Activated CD4-positive, alpha-beta T cell treated with anti-CD3 and anti-CD28 coated beads, Interleukin-2, amount 50 U/mL, for 4 hours (primary cell): Measurements from ENCODE around the gene CACNA1A.
"Not testable (repeated sequence)": the region's sequence is repeated elsewhere in the genome, so short reads cannot be mapped to it uniquely, and the experiment has no call there.

Experiments used
- DNase-seq, 2 experiments: peaks; one replicate each; pipeline ENCODE4 v3.0.0-alpha.2; 2020

CACNA1A gene

GRCh38 chr19:13492128-13492527 is 14.2 kb downstream of the CACNA1A start:
- DNase-seq, result no peak

GRCh38 chr19:13487985-13488384 is 18.3 kb downstream of the CACNA1A start:
- no peak for DNase-seq

GRCh38 chr19:13484166-13484565 is 22.1 kb downstream of the CACNA1A start:
- no peak for DNase-seq

DNA sequence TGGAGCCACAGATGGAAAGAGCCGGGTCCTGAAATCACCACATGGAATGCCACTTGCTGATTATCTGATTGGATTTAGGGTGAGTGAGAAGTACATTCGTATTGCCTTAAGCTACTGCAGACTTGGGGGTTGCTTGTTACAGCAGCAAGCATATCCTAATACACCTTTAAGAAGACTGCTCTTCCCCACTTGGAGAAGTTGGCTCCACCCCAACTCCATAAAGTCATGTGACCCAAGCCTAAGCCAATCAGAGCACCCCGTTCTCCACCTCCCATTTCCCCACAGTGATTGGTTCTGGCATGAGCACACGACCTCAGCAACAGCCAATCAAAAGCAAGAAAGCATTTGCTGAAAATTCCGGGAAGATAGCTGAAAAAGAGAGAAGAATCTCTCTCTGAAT is 23.1 kb downstream of the CACNA1A start:
- DNase-seq, result no peak

DNA sequence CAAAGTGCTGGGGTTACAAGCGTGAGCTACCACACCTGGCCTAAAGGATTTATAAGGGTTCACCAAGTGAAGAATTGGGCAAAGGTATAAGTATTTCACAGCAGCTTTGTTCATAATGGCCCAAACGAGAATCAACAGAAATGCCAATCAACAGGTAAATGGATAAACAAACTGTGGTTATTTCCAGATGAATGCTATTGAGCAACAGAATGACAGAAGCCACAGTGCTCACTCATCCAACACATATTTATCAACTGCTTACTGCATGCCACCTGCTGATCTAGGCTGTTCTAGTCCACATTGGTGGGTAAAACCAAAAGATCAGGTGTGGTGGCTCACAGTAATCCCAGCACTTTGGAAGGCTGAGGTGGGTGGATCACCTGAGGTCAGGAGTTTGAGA is 27.7 kb downstream of the CACNA1A start:
- no peak for DNase-seq

DNA sequence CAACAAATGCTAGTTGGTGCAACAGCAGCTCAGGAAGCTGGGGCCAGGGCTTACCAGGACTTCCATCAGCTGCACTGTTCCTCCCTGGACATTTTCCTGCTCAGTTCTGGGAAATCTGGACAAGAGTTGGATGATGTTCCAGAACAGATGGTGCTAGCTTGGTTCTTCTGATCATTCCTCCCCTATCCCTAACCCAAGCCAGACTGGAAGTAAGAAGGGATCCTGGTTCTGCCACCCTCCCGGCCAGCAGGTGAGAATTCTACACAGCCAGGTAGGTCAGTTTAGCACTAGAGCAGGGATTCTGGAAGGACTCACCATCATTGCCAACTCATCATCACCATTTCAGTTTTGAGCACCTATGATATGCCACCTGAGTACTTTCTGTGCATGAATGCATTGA is 30.2 kb downstream of the CACNA1A start:
- no peak for DNase-seq

- no peak for DNase-seq
Observed at GRCh38 chr19:13475044-13475443, 31.2 kb downstream of the CACNA1A start.

DNA sequence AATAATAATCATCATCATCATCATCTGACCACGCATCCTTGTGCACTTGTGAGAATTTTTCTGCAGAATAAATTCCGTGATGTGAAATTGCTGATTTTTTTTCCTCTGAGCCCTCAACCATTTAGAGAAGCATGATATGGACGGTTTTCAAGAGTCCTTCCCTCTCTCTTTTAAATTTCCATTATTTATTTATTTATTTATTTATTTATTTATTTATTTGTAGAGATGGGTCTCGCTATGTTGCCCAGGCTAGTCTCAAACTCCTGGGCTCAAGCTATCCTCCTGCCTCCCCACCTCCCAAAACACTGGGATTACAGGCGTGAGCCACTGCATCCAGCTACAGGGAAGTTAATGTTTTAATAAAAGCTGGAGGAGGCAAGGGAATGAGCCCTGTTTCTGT is 39.6 kb downstream of the CACNA1A start:
- no peak for DNase-seq

GRCh38 chr19:13463296-13463695 is 43.0 kb downstream of the CACNA1A start:
- no peak for DNase-seq

DNA sequence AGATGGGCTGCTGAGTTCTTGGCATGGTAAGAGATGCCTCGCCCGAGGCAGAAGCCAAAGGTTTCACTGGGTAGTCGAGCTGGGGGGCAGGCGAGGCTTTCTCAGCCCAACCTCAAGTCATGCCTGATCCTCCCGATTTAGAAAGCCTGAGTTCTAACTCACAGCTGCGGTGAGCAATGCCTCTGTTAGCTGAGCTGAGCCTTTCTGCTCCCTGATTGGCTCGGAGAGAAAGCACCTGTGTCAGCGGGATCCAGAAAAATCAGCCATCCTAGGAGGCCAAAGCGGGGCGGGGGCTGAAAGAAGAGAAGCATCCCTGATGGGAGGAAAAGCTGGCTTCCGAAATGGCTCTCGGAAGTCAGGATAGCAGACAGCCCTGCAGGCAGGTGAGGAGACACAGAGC is 44.7 kb downstream of the CACNA1A start:
- no peak for DNase-seq

GRCh38 chr19:13460045-13460444 is 46.2 kb downstream of the CACNA1A start:
- DNase-seq, result no peak

- no peak for DNase-seq
Observed at GRCh38 chr19:13459351-13459750, 46.9 kb downstream of the CACNA1A start.

DNA sequence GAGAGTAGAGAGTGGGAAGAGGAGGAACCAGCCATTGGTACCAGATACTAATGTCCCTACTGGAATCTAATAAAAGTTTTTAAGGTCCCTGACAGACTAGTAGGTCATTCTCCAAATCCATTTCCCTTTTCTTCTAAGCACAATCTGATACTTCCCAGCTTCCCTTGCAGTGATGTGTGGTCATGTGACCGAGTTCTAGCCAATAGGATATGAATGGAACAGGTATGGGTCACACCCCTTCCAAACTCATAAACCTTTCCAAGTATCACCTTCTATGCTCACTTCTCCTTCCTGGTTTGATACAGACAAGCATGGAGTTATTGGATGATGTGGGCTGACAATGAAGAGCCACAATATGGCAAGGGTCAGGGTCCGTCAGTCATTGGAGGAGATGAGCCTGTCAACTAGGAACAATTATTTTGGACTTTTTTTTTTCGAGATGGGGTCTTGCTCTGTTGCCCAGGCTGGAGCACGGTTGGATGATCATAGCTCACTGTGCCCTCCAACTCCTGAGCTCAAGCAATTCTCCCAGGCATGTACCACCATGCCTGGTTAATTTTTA is 54.8 kb downstream of the CACNA1A start:
- no peak for DNase-seq

DNA sequence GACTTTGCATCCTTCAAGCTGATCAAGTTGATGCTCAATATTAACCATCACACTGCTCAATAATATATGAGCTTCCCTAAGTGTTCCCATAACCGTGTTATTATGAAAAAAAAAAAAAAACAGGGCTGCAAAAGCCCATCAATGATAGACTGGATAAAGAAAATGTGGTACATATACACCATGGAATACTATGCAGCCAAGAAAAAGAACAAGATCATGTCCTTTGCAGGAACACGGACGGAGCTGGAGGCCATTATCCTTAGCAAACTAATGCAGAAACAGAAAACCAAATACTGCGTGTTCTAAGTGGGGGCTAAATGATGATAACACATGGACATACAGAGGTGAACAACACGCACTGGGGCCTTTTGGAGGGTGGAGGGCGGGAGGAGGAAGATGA is 58.3 kb downstream of the CACNA1A start:
- no peak for DNase-seq

DNA sequence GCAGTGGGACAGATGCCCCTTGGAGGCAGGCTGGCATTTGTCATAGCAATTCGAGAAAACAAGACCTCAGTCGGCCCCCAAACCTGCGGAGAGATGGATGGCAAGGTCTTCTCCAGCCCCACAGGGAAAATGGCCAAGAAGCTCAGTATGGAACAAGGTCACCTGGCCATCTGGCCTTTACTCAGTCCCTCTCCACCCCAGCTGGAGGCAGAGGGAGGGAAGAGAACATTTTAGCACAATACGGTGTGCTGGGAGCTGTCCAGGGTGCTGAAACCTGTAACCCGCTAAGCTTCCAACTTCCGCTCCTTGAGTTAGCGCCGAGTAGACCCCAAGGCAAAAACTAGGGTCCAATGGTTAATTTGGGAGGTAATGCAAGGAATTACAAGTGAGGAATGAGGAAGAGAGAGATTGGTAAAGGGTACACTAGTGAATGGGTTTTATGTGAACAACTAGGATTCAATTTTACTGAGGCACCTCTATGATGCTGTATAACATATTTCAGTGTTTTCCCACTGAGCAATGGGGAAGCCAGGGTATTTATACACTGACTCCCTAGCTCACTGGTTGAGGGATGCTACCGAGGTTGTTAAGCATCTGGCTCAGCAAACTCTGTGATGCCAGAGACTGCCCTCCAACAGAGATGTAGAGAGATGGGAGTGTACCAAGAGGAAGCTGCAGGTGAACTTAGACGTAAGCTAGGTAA is 64.3 kb downstream of the CACNA1A start:
- peak; percentile 3 to 17 for DNase-seq

GRCh38 chr19:13437919-13438618 is 68.2 kb downstream of the CACNA1A start:
- no peak for DNase-seq

DNA sequence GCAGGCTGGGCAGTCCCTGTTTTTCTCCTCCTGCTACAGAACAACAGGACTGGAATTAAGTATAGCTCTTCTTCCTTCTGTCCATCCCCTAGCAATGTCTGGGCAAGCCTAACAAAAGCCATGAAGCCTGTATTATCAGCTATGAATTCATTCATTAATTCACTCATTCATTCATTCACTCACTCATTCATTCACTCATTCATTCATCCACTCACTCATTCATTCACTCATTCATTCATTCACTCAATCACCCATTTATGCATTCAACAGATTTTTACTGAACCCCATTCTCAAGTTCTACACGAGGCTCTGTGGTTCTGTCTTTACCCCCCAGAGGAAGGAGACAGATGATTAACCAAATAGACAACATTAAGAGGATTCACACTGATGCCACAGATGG is 69.9 kb downstream of the CACNA1A start:
- DNase-seq, result no peak

- DNase-seq, result peak; percentile 39 to 45
Observed at GRCh38 chr19:13430790-13431582, 75.3 kb downstream of the CACNA1A start.

GRCh38 chr19:13429563-13429962 is 76.7 kb downstream of the CACNA1A start:
- DNase-seq, result no peak

- DNase-seq, result no peak
Observed at GRCh38 chr19:13428352-13428751, 77.9 kb downstream of the CACNA1A start.

GRCh38 chr19:13427273-13428051 is 78.8 kb downstream of the CACNA1A start:
- no peak for DNase-seq

DNA sequence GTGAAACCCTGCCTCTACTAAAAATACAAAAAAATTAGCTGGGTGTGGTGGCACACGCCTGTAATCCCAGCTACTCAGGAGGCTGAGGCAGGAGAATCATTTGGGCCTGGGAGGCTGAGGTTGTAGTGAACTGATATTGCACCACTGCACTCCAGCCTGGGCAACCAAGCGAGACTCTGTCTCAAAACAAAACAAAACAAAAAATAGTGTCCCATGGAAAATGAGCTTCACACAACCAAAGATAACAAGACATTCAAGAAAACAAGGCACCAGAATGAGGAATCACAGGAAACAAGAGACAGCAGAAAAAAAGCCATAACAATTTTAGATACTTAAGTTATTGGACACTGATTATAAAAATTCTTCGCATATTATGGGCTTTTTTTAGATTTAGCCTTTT is 80.4 kb downstream of the CACNA1A start:
- DNase-seq, result not testable (repeated sequence)

GRCh38 chr19:13425151-13425550 is 81.1 kb downstream of the CACNA1A start:
- DNase-seq, result no peak
